Measurements from ENCODE around the gene WDSUB1.

The WDSUB1 gene

DNA sequence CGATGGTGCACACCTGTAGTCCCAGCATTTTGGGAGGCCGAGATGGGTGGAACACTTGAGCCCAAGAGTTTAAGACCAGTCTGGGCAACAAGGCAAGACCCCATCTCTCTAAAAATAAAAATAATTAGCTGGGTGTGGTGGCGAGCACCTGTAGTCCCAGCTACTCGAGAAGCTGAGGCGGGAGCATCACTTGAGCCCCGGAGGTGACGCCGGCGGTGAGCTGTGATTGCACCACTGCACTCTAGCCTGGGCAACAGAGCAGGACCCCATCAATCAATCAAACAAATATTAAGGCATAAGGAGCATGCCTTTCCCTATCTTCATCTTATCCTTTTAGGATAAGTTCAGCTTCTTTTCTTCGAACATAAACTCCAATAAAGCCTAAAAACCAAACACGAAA, 1.1 kb downstream of the WDSUB1 start:
- no peak overlapping the region for H2BK5ac ChIP-seq (ENCODE audit: low read depth, low read length, poor library complexity, severe bottlenecking)
- H2BK15ac ChIP-seq (ENCODE audit: low read depth, poor library complexity, severe bottlenecking) = no peak overlapping the region
- peaks cover 4% of the 10 kb centered on the region for H3K4me1 ChIP-seq (ENCODE audit: control insufficient read depth, insufficient read depth, low read depth, low read length)
- H3K27me3 ChIP-seq (ENCODE audit: control insufficient read depth in 1 of 2, insufficient read depth in 1 of 2, low read length in 2 of 2) = no peaks in the 10 kb centered on the region
- no peak overlapping the region for H2BK120ac ChIP-seq (ENCODE audit: low read depth, low read length)
- no peak overlapping the region for H3K4ac ChIP-seq (ENCODE audit: low read depth in 1 of 2, low read length in 2 of 2)
- H3K79me1 ChIP-seq (replicated peaks; ENCODE audit: low read length, poor library complexity, severe bottlenecking) = peaks cover 18% of the 10 kb centered on the region
- H2BK12ac ChIP-seq (ENCODE audit: low read length in 2 of 2) = no peak overlapping the region
- no peak overlapping the region for H3K23ac ChIP-seq (ENCODE audit: low read length in 2 of 2)
- no peak overlapping the region for H2AK5ac ChIP-seq (ENCODE audit: low read length, severe bottlenecking)
- H2AFZ ChIP-seq (ENCODE audit: low read depth, low read length) = no peak overlapping the region
- WGBS = 94% methylated on average over 11 of the region's 11 CpGs
- peak overlapping the region; percentile 95 for H3K9ac ChIP-seq (ENCODE audit: low read length)
- peak overlapping the region; percentile 90 to 91 for H3K4me3 ChIP-seq (ENCODE audit: insufficient read depth in 1 of 2, low read depth in 1 of 2, low read length in 2 of 2)
- H3K27ac ChIP-seq (ENCODE audit: low read length, poor library complexity, severe bottlenecking) = no peak overlapping the region
- DNase-seq = no peak
- no peak overlapping the region for H4K91ac ChIP-seq (ENCODE audit: low read length)
- no peak overlapping the region for H3K14ac ChIP-seq (ENCODE audit: low read length in 2 of 2)
- no peaks in the 10 kb centered on the region for H3K36me3 ChIP-seq (ENCODE audit: control insufficient read depth in 1 of 2, insufficient read depth in 2 of 2, low read depth in 1 of 2, low read length in 2 of 2)
- H3K9me3 ChIP-seq (ENCODE audit: control insufficient read depth, low read length) = no peaks in the 10 kb centered on the region
- H3K18ac ChIP-seq (ENCODE audit: low read depth in 1 of 2, low read length in 2 of 2) = no peak overlapping the region
- no peak overlapping the region for H4K8ac ChIP-seq (ENCODE audit: low read length)
- H3K4me2 ChIP-seq (ENCODE audit: low read length, poor library complexity, severe bottlenecking) = peak overlapping the region; percentile 61

DNA sequence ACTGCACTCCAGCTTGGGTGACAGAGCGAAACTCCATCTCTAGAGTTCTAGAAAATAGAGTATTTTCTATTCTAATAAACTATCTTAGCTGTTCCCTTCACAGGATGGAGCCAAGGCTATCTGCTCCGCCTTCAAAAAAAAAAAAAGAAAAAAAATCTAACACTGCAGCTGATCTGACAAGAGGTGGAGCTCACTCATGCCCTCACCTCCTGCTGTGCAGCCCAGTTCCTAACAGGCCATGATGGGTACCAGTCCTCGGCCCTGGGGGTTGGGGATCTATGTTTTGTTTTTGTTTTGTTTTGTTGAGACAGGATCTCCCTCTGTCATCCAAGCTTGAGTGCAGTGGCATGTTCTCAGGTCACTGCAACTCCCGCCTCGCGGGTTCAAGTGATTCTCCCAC, 3.0 kb downstream of the WDSUB1 start:
- Histone ChIP-seq H2AK5ac (ENCODE audit: low read length, severe bottlenecking) (no peak overlapping the region), H2AFZ (ENCODE audit: low read depth, low read length) (no peak overlapping the region), H3K9me3 (ENCODE audit: control insufficient read depth, low read length) (no peaks in the 10 kb centered on the region), H3K79me1 (replicated peaks; ENCODE audit: low read length, poor library complexity, severe bottlenecking) (peaks cover 20% of the 10 kb centered on the region), H3K4ac (ENCODE audit: low read depth in 1 of 2, low read length in 2 of 2) (no peak overlapping the region), H2BK120ac (ENCODE audit: low read depth, low read length) (no peak overlapping the region), H3K36me3 (ENCODE audit: control insufficient read depth in 1 of 2, insufficient read depth in 2 of 2, low read depth in 1 of 2, low read length in 2 of 2) (no peaks in the 10 kb centered on the region), H4K91ac (ENCODE audit: low read length) (no peak overlapping the region), H2BK5ac (ENCODE audit: low read depth, low read length, poor library complexity, severe bottlenecking) (no peak overlapping the region), H3K9ac (ENCODE audit: low read length) (no peak overlapping the region), H4K8ac (ENCODE audit: low read length) (no peak overlapping the region), H3K14ac (ENCODE audit: low read length in 2 of 2) (no peak overlapping the region), H3K23ac (ENCODE audit: low read length in 2 of 2) (no peak overlapping the region), H3K27me3 (ENCODE audit: control insufficient read depth in 1 of 2, insufficient read depth in 1 of 2, low read length in 2 of 2) (no peaks in the 10 kb centered on the region), H3K27ac (ENCODE audit: low read length, poor library complexity, severe bottlenecking) (no peak overlapping the region), H3K18ac (ENCODE audit: low read depth in 1 of 2, low read length in 2 of 2) (no peak overlapping the region), H3K4me1 (ENCODE audit: control insufficient read depth, insufficient read depth, low read depth, low read length) (peaks cover 4% of the 10 kb centered on the region), H2BK15ac (ENCODE audit: low read depth, poor library complexity, severe bottlenecking) (no peak overlapping the region), H2BK12ac (ENCODE audit: low read length in 2 of 2) (no peak overlapping the region), H3K4me3 (ENCODE audit: insufficient read depth in 1 of 2, low read depth in 1 of 2, low read length in 2 of 2) (no peak overlapping the region), H3K4me2 (ENCODE audit: low read length, poor library complexity, severe bottlenecking) (no peak overlapping the region)
- WGBS = 87% methylated on average over 5 of the region's 6 CpGs
- DNase-seq = no peak

DNA sequence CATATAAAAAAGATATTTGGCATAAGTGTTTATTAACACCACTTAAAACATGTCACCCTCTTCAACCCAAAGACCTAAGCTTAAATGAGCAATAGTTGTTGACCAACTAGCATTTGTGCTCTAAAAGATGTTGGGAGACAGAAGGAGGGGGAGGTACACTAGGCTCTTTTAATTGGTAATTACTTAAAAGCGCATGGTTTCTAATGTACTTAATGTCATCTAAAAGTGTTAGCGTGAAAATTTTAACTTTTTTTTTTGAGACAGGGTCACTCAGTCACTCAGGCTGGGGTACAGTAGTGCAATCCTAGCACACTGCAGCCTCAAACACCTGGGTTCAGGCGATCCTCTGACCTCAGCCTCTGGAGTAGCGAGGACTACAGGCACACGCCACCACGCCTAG, 5.5 kb downstream of the WDSUB1 start:
- Histone ChIP-seq H2BK12ac (ENCODE audit: low read length in 2 of 2) (no peak overlapping the region), H2AFZ (ENCODE audit: low read depth, low read length) (no peak overlapping the region), H3K4me2 (ENCODE audit: low read length, poor library complexity, severe bottlenecking) (no peak overlapping the region), H2BK5ac (ENCODE audit: low read depth, low read length, poor library complexity, severe bottlenecking) (no peak overlapping the region), H3K27ac (ENCODE audit: low read length, poor library complexity, severe bottlenecking) (no peak overlapping the region), H3K9ac (ENCODE audit: low read length) (no peak overlapping the region), H4K91ac (ENCODE audit: low read length) (no peak overlapping the region), H3K18ac (ENCODE audit: low read depth in 1 of 2, low read length in 2 of 2) (no peak overlapping the region), H2BK15ac (ENCODE audit: low read depth, poor library complexity, severe bottlenecking) (no peak overlapping the region), H4K8ac (ENCODE audit: low read length) (no peak overlapping the region), H3K4ac (ENCODE audit: low read depth in 1 of 2, low read length in 2 of 2) (no peak overlapping the region), H3K14ac (ENCODE audit: low read length in 2 of 2) (no peak overlapping the region), H3K4me1 (ENCODE audit: control insufficient read depth, insufficient read depth, low read depth, low read length) (peaks cover 4% of the 10 kb centered on the region), H3K36me3 (ENCODE audit: control insufficient read depth in 1 of 2, insufficient read depth in 2 of 2, low read depth in 1 of 2, low read length in 2 of 2) (no peaks in the 10 kb centered on the region), H2BK120ac (ENCODE audit: low read depth, low read length) (no peak overlapping the region), H3K79me1 (replicated peaks; ENCODE audit: low read length, poor library complexity, severe bottlenecking) (peaks cover 22% of the 10 kb centered on the region), H2AK5ac (ENCODE audit: low read length, severe bottlenecking) (no peak overlapping the region), H3K4me3 (ENCODE audit: insufficient read depth in 1 of 2, low read depth in 1 of 2, low read length in 2 of 2) (no peak overlapping the region), H3K23ac (ENCODE audit: low read length in 2 of 2) (no peak overlapping the region), H3K27me3 (ENCODE audit: control insufficient read depth in 1 of 2, insufficient read depth in 1 of 2, low read length in 2 of 2) (no peaks in the 10 kb centered on the region), H3K9me3 (ENCODE audit: control insufficient read depth, low read length) (no peaks in the 10 kb centered on the region)
- 97% methylated on average over 3 of the region's 6 CpGs for WGBS
- DNase-seq = no peak

DNA sequence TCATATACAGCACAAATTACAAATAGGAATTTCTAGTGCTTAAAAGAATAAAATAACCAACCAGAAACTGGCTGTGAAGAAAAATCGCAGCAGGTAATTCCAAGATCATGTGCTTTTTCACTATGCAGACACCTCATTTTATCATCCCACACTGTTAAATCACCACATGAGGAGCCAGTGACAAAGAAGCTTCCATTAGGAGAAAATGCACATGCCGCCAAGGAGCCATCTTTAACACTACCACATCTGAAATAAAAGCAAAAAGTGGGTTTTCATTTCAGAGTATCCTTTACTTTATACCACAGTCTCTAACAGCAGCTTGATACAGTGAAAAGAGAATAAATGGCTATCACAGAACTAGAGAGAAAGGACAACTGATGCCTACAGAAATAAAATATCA, 6.8 kb downstream of the WDSUB1 start:
- Histone ChIP-seq H2BK12ac (ENCODE audit: low read length in 2 of 2) (no peak overlapping the region), H3K9ac (ENCODE audit: low read length) (no peak overlapping the region), H3K9me3 (ENCODE audit: control insufficient read depth, low read length) (no peaks in the 10 kb centered on the region), H3K79me1 (replicated peaks; ENCODE audit: low read length, poor library complexity, severe bottlenecking) (peaks cover 17% of the 10 kb centered on the region), H3K4me3 (ENCODE audit: insufficient read depth in 1 of 2, low read depth in 1 of 2, low read length in 2 of 2) (no peak overlapping the region), H2AFZ (ENCODE audit: low read depth, low read length) (no peak overlapping the region), H3K14ac (ENCODE audit: low read length in 2 of 2) (no peak overlapping the region), H3K36me3 (ENCODE audit: control insufficient read depth in 1 of 2, insufficient read depth in 2 of 2, low read depth in 1 of 2, low read length in 2 of 2) (peaks cover 0 to 4% of the 10 kb centered on the region in 2 experiments), H2BK120ac (ENCODE audit: low read depth, low read length) (no peak overlapping the region), H3K27me3 (ENCODE audit: control insufficient read depth in 1 of 2, insufficient read depth in 1 of 2, low read length in 2 of 2) (no peaks in the 10 kb centered on the region), H2BK15ac (ENCODE audit: low read depth, poor library complexity, severe bottlenecking) (no peak overlapping the region), H4K91ac (ENCODE audit: low read length) (no peak overlapping the region), H3K23ac (ENCODE audit: low read length in 2 of 2) (no peak overlapping the region), H3K4ac (ENCODE audit: low read depth in 1 of 2, low read length in 2 of 2) (no peak overlapping the region), H3K27ac (ENCODE audit: low read length, poor library complexity, severe bottlenecking) (no peak overlapping the region), H2AK5ac (ENCODE audit: low read length, severe bottlenecking) (no peak overlapping the region), H2BK5ac (ENCODE audit: low read depth, low read length, poor library complexity, severe bottlenecking) (no peak overlapping the region), H3K4me1 (ENCODE audit: control insufficient read depth, insufficient read depth, low read depth, low read length) (peaks cover 2% of the 10 kb centered on the region), H3K18ac (ENCODE audit: low read depth in 1 of 2, low read length in 2 of 2) (no peak overlapping the region), H3K4me2 (ENCODE audit: low read length, poor library complexity, severe bottlenecking) (no peak overlapping the region), H4K8ac (ENCODE audit: low read length) (no peak overlapping the region)
- WGBS = 100% methylated on average over 2 of the region's 2 CpGs
- no peak for DNase-seq

All from mesenchymal stem cell (in vitro differentiated cells and primary cell).